GM18499 (cell line): ENCODE data around the gene OR7D2.

ENCODE experiments used
- ATAC-seq: cut with Tn5 transposase; IDR thresholded peaks from one replicate; pipeline ENCODE4 v1.9.1; 2021; ENCODE audit warnings: moderate number of reproducible peaks; ENCODE audit not compliant: insufficient read depth, unreplicated experiment

OR7D2 gene

DNA sequence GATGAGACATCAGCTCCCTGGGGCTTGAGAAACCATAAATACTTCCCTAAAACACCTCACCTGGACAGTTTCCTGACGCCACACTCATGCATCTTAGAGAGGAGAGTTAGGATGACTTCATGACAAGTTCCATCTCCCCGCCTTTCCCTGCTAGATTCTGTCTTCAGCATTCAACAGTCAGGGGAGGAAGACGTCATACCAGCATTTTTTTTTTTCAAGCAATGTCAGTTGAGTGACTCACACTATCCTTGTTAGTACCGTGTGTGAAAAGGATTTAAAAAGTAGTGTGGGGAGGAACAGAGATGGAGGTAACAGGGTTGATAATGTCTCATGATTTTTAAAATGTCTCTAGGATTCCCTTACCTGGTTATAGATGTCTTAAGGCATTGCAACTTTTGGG lies at the start of gene OR7D2:
Gene OR7D2 (plus strand): TSS at position 79 of the 400 bp plus-strand sequence. CDS start 6,803 bp downstream, outside the sequence.
- no peak for ATAC-seq

DNA sequence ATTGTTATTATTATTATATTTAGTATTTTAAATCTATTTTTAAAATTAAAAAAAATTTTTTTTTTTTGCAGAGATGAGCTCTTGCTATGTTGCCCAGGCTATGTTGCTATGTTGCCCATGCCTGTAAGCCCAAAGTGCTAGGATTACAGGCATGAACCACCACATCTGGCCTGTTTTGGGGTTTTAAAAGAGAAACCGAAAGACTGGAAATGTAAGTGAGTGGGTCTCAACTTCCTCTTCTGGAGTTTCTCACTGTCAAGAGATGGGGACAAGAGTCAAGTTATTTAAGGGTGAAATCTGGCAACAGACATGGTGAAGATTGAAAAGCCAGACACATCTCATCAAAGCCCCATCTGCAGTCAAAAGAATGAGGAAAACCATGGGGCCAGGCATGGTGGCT lies 47.8 kb upstream of the OR7D2 start:
- ATAC-seq = no peak

DNA sequence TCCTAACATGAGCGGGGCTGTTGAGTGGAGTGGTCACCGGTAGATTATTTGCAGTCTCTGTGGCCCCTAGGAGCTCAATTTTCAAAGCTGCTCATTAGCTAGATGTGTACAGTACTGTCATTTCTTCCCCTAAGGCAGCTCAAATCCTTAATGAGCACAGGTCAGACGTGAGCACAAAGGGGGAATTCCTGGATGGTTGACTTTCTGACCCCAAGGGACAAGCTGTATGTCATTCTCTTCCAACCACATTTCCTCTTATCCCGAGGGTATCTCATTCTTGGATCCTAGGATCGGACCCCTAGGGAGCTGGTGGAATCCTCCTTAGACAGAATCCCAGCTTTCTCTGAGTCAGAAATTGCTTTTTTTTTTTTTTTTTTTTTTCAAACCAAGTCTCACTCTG lies 46.4 kb upstream of the OR7D2 start:
- ATAC-seq = no peak

DNA sequence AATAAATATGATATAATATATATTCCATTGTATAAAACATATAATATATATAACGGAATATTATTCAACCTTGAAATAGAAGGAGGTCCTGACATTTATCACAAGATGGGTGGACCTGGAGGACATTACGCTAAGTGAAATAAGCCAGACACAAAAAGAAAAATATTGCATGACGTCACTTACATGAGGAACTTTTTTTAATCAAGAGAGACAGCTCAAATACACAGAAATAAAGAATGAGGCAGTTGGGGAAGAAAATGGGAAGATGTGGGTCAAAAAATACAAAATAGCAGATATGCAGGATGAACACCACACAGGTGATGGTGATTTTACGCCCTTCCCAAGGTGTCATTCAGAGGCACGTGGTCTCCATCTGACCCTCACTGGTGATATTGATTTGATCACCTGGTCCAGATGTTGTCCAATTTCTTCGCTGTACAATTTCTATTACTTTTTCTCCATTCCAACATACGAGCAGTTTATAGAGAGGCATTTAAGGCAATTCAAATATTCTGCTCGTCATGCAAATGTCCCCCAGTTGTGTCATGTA lies 39.1 kb upstream of the OR7D2 start:
- ATAC-seq = no peak

DNA sequence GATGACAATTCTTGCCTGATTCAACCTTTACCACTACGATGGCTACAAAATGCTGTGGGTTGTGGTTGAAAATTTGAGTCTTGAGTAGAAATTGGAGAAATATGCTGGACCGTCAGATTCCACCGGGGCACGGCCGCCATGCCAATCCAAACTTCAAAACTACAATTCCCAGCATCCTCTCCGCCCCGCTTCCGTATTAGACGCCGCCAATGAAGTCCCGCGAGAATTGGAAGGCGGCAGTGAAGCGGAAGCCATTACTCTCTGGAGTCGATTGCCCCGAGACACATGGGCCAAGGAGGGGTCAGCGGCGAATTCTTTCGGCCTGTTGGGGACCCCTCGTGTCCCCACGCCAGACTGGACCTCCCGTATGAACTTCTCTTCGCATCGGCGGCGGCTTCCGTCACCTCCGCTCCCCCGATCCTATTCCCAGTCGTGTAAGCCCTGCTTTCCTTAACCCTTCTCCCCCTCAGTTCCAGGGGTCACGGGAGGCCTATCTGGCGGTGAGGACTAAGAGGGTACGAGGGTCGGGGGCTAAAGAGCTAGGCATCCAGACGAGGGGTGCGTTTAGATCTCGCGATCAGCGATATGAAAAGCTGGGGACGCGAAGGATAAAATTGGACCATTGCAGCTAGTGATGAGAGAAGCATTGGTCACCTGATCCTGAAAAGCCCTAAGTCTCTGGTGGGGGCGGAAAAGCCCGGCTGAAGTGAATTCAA lies 38.5 kb upstream of the OR7D2 start, which contains the start of gene ZNF317:
Gene ZNF317 (plus strand): TSS at position 239 of the 716 bp plus-strand sequence. CDS start 15,620 bp downstream, outside the sequence.
- ATAC-seq = no peak

DNA sequence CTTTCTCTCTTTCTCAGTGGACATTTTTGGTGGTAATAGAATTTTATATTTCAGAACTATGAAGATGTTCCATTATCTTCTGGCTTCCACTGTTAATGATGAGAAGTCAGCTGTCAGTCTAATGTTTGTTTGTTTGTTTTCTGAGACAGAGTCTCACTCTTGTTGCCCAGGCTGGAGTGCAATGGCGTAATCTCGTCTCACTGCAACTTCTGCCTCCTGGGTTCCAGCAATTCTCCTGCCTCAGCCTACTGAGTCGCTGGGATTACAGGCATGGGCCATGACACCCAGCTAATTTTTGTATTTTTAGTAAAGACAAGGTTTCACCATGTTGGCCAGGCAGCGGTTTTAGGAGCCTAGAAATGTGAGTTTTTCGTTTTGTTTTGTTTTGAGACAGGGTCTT lies 33.9 kb upstream of the OR7D2 start:
- no peak for ATAC-seq

DNA sequence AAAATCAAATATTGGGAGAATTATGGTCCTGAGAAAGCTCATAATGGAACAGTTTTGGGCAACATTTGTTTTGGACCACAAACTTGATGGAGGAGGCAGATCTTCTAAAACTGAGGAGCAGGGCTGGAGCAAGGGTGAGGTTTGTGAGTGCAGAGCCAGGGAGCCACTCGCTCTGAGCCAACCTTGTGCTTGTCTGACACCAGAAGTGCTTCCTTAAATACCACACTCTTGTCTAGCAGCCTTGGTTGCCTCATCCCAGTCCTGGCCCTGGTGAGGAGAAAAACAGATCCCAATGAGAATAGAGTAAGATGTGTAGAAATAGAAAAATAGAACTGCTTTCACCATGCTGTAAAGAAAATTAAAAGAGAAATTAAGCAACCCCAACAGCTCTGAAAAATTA lies 31.9 kb upstream of the OR7D2 start:
- no peak for ATAC-seq

DNA sequence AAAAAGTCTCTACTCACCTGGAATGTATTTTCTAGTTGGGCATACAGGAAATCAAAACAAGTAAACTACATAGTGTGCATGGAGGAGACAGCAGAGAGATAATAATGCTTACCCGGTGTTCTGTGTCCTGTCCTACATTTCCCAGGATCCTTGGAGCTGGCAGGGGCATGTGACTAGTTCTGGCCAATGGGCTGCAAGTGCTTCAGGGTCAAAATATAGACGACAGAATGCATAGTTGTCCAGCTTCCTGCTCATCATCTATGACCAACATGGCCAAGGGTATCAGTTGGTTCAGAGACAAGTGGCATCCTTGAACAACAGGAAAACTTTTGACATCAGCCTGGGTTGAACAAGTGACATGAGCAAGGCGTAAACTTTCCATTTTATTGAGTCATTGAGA lies 30.1 kb upstream of the OR7D2 start:
- no peak for ATAC-seq

DNA sequence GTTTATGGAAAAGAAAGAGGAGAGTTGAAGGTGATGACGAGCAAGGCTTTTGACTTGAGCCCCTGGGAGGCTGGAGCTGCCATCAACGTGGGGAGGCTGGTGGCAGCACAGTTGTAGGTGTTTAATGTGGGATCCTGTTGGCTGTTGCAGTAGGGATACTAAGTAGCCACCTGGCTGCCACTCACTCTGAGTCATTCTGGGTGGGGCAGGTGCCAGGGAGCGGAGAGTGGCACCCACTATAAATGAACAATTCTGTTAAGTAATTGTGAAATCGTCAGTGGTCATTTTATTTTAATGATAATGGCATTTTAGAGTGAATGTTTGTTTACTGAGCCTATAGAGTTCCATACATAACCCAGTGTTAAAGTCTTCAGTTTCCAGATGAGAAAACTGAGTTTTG lies 28.8 kb upstream of the OR7D2 start:
- ATAC-seq = no peak

DNA sequence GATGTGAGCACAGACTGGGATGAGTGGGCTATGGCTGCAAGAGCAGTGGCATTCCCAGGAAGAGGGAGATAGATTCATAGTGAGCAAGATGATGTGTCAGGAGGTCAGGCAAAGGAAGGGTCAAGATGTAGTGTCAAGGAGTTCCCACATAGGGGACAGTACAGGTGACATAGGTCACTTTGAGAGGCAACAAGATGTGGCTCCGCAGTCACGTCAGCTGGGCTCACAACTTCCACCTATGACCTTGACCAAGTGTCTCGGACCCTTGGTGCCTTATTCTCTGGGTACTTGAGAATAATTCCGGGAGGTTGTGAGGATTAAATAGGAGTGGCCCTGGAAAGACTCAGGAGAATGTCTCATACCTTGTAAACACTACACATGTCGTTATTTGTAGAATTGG lies 28.1 kb upstream of the OR7D2 start:
- ATAC-seq = no peak

DNA sequence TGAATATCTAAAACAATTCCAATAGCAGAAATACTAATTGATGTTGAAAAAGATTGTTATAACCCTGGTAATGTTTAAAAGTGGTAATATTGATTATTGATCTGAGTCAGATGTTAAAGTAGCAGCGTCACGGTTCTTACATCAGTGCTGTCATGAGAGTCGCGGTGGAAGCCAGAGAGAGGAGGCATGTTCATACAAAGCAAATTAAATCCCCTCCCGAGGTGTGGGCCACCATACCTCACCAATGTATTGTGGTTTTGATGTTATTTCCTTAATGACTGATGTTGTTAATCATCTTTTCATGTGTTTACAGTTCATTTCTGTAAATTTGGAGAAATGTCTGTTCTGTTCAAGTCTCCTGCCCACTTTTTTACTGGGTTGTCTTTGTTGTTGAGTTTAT lies 27.4 kb upstream of the OR7D2 start:
- ATAC-seq = no peak

DNA sequence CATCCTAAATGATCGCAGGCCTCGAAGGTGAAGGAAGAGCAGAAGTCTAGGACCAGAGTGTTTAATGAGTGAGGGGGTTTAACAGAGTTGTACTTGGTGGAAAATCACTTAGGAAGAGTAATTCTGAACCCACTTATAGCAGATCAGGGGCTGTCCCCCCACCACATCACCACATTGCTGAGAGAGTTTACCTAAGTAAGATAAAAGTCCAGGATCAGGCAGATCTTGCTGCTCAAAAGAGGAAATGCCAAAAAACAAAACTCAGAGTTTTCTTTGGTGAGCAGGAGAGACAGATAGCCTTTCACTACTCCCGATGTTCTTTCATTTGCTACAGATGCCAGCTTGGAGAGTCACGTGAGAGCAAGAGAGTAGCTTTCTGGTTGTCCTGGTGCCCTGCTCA lies 23.2 kb upstream of the OR7D2 start:
- ATAC-seq = no peak

DNA sequence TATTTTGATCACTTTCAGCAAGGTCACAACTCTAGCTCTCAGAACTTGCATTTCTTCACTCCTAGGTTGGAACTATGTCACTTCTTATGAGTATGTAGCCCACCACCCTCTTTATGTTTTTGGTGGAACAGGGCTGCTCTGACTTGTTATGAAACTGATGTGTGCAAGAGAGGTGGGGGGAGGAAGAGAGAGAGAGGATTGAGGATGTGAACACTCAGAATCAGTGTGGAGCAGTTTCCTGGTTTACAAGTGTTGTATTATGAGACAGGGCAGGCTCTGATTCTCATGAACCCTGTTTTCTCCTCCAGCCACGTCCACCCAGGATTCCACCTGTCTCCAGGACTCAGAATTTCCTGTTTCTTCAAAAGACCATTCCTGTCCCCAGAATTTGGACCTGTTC lies 22.5 kb upstream of the OR7D2 start:
- ATAC-seq = no peak

DNA sequence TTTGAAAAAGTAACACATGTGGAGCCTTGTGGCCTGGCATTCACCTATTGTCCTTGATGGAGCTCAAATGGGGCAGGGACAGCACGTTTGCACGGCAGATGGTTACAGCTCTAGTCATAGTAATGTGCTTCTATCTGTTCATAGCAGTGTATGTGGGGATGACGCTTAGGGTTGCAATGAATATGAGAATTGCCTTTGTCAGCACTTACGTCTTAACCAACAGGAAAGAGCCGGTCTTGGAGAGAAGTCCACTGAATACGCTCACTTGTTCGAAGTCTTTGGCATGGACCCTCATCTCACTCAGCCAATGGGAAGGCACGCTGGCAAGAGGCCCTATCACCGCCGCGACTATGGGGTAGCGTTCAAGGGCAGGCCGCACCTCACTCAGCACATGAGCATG lies 18.9 kb upstream of the OR7D2 start:
- no peak for ATAC-seq

DNA sequence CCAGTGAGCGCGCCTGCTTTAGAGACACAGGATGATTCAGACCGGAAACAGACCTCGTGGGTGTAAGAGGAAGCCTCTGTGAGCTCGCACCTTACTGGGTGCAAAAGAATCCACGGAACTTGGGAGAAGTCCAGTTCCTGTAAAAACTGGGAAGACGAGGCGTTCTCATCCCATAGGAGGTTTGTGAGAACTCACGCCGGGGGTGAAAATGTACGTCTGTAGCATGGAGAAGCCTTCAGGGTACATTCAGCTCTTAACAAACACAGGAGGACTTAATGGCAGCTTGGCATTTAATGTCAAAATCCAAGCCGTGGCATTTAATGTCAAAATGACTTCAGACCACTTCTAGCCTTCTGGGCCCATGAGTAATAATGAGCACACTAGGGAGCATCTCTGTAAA lies 17.4 kb upstream of the OR7D2 start:
- no peak for ATAC-seq

DNA sequence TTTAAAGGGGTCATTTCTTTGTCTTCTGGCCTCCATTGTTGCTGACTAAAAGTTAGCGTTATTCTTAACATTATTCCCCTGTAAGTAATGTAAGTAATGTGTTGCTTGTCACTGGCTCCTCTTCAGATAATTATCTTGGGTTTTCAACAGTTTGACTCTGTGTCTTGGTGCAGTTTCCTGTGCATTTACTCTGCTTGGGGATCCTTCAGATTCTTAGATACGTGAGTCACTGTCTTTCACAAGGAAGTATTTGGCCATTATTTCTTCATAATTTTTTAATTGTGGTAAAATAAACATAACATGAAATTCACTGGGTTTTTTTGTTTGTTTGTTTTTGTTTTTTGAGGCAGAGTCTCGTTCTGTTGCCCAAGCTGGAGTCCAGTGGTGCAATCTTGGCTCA lies 13.5 kb upstream of the OR7D2 start:
- no peak for ATAC-seq

DNA sequence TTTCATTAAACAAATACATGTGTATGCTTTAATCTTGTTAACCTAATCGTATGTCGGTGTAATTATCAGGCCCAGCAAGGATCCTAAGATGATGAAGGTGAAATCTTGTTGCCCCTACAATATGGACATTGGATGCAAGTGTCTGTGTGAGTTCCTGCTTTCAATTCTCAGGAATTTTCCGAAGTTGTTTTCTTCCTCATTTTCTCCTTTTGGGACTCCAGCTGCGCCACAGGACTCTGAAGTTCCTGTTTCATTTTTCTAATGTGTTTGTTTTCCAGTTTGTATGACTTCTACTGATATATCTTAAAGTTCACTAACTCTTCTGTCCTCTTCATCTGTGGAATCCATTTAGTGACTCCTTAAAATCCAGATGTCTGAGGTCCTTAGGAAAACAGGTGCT lies 11.9 kb upstream of the OR7D2 start:
- ATAC-seq = no peak

DNA sequence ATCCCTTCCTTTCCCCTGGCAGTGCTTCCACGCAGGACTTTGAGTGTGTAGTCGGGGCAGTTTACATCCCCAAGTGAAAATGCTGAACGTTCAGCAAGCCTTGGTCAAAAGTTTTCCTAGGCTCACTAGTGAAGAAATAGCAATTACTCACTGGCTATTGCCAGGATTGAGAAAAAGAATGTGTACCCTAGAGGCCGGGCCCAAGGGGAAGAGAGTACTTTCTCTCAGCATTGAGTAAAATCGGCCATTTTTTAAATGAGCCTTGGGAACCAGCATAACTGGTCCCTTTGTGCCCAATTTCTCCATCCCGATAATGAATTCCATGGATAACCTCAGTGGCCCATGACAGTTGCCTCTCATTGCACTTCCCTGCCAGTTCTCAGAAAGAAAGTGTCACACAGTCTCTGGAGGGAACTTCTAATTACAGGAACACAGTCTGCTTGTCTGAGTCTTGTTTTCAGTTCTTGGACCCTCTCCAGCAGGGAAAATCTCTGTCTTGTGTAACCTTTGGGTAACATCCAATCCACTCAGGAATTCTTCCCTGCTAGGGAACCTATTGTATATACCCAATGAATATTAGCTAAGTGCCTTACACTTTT lies 7.3 kb upstream of the OR7D2 start:
- no peak for ATAC-seq

DNA sequence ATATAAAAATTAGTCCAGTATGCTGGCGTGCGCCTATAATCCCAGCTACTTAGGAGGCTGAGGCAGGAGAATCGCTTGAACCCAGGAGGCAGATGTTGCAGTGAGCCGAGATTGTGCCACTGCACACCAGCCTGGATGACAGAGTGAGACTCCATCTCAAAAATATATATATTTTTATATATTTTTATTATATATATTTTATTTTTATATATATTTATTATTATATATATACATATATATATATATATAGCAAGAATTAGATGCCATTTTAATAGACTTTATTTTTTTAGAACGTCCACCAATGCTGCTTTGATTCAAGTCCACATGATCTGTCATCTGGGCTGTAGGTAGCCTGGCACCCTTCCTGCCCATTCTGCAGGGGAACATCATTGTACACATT lies 3.5 kb upstream of the OR7D2 start:
- no peak for ATAC-seq

DNA sequence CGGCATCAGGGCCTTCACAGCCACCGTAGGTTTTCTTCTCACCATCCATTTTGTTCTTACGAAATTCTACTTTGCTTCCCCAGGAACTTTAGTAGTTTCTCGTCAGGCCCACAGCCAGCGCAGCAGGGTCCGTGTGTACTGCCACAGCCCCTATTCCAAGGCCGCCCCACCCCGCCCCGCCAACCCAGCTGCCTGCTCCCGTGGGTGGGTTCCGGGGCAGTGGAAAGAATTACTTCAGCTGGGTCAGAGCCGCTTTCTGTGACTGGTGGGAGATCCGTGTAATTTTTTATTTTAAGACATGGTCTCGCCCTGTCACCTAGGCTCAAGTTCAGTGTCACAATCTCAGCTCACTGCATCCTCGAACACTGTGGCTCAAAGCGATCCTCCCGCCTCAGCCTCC lies 4.2 kb downstream of the OR7D2 start:
- ATAC-seq = no peak

DNA sequence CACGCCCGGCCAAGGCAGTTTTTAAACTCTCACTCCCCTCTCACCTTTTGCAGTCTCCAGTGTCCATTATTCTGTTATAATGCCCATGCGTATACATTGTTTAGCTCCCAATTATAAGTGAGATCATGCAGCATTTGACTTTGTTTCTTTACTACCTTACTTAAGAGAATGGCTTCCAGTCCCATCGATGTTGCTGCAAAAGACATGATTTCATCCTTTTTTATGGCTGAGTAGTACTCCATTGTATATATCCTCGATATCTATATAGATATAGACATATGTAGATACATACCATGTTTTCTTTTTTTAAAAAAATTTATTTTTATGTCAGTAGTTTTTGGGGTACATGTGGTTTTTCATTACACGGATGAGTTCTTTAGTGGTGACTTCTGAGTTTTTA lies 8.4 kb downstream of the OR7D2 start:
- no peak for ATAC-seq

DNA sequence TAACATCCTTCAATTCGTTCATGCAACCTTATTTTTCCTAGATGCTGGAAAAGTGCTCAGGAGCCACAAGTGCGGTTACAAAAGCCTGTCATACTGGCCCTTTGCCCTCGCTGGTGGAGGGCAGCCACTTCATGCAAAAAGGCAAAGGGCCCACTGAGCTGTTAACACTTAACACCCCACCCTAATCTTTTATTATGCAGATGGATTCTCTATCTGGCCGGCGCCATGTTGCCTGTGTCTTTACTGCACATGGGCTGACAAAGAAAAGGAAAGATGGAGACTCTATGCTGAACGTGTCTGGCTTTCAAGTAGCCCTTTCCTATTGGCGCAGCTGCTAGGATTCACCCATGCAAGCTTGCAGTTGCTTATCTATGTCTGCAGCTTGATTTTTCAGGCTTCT lies 10.8 kb downstream of the OR7D2 start:
- ATAC-seq = no peak
